Epidermal melanocyte (primary cell): Measurements from ENCODE around the gene CPHXL2.

Experiments
- DNase-seq: peaks from one replicate; pipeline ENCODE4 v3.0.0; 2011; ENCODE audit warnings: low spot score; ENCODE audit not compliant: insufficient read length

The CPHXL2 gene

GRCh38 chr16:75644240-75645012 lies 32.4 kb downstream of the CPHXL2 start:
- DNase-seq, result no peak

GRCh38 chr16:75640598-75640997 lies 36.2 kb downstream of the CPHXL2 start:
- DNase-seq, result no peak

DNA sequence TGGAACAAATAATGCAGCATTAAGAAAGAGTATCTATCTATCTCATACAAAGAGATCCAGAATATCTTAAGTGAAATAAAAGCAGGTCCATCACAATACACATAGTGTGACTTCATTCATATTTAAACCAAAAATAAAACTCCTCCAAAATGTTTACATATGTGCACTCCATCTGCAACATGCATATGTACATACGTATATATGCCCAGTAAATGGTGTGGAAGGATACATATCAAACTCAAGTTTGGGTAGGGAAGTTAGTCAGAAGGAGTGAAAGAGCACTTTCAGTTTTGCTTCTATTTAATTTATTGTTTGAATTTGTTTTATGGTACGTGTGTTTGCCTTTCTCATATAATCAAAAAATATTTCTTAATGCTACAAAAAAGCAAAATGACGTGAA lies 41.8 kb downstream of the CPHXL2 start:
- no peak for DNase-seq

GRCh38 chr16:75632857-75633256 lies 44.0 kb downstream of the CPHXL2 start:
- DNase-seq, result no peak

- DNase-seq, result no peak
Observed at GRCh38 chr16:75630052-75630451, 46.8 kb downstream of the CPHXL2 start.

DNA sequence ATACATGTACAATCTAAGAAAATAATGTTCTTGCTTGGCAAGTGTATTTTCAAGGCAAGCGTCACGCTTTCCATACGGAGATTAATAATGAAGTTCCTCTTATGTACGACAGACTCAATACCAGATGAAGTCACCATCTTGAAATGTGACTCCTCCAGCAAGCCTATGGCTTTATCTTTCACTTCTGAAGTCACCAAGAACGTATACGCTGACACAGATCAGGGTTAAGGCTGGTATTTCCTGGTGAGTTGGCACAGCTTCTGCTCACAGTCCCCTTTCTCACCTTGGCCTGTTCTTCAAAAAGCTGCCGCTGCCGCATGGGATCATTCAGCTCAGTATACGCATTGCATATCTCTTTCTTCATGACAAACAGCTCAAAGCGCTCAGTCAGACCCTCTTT lies 47.7 kb downstream of the CPHXL2 start:
- no peak for DNase-seq

DNA sequence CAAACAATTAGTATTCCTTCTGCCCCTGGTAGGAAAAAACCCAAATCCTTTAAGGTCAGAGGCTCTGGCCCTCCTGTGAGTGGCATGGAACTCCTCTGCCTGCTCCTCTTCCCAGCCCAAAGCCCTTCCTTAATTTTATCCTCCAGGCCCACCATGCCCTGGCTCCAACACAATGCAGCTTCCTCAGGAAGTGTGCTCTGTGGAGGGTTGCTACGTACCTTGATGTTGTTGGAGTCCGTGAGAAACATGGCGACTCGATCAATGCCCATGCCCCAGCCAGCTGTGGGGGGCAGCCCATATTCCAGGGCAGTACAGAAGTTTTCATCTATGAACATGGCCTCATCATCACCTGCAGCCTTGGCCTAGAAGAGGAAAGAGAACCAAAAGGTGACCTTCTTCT lies 48.5 kb downstream of the CPHXL2 start:
- DNase-seq, result no peak

GRCh38 chr16:75627851-75628250 lies 49.0 kb downstream of the CPHXL2 start:
- peak; percentile 31 for DNase-seq

DNA sequence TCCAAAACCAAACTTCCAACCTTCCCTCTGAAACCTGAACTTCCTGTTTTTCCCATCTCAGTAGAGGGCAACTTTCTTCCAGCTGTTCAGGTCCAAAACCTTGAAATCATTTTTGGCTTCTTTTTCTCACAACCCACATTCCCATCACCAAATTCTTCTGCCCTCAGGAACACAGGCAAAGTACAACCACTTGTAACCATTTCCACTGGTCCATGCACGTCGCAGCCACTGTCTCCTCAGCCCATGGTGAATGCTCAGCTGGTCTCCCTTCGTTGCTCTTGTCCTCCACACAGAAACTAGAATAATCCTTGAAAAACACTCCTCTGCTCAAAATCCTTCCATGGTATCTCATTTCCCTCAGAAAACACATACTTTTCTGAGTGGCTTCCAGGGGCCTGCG lies 50.0 kb downstream of the CPHXL2 start:
- no peak for DNase-seq

GRCh38 chr16:75624921-75625334 lies 51.9 kb downstream of the CPHXL2 start:
- DNase-seq, result no peak

DNA sequence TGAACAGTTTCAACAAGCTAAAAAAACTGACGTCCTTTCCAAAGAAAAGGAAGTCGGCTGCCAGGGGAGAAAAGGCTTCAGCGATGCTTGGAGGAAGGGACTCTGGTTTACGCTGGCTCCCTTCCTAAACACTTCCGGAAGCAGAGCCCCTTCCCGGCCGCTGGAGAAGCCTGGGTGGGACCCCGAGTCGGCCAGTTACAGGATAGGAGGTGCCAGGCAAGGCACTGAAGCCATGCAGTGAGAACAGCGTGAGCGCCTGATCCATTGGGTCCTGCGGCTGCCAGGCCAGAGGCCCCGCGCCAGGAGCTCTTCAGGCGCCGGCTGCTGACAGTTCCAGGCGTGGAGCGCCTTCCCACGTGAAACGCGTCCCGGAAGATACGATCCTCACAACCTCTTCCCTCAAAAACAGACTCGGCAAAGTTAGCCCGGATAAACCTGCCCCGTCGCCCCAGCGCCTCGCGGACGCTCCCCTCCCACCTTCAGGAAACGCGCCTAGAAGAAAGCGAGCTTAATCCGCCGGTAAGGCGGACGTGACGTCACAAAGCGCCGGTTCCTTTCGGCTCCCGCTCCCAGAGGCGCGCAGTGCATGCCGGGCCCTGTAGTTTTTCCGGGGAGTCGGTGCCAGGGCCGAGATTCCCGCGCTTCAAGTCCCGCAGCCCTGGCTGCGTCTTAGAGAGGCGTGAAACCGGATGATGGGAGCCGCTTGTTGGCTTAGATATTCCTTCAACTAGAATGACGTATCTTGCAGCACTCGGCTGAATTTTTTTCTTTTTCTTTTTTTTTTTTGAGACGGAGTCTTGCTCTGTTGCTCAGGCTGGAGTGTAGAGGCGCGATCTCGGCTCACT lies 53.8 kb downstream of the CPHXL2 start, which contains the start of gene ADAT1:
TSS of gene ADAT1 (minus strand) at position 521 of the 845 bp plus-strand sequence. CDS start 2,482 bp downstream, outside the sequence.
- peak; percentile 91 for DNase-seq

GRCh38 chr16:75621170-75621477 lies 55.7 kb downstream of the CPHXL2 start:
- no peak for DNase-seq

- no peak for DNase-seq
Observed at GRCh38 chr16:75620326-75621169, 56.3 kb downstream of the CPHXL2 start.

- no peak for DNase-seq
Observed at GRCh38 chr16:75618780-75619179, 58.0 kb downstream of the CPHXL2 start.

DNA sequence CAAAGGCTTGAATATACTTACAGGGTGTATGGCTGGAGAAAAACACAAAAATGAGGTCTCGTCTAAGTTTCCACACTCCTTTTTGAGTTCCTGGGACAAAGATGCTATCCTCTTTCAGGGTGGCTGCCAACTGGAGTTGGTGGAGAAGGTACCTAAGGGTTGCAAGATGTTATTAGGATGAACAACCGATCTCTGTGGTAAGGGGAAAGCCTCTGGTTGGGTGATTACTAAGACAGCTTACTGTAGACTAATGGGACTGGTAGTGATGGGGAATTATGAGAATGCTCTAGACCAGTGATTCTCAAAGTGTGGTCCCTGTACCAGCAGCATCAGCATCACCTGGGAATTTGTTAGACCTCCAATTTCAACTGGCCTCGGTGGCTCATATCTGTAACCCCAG lies 59.7 kb downstream of the CPHXL2 start:
- DNase-seq, result no peak

DNA sequence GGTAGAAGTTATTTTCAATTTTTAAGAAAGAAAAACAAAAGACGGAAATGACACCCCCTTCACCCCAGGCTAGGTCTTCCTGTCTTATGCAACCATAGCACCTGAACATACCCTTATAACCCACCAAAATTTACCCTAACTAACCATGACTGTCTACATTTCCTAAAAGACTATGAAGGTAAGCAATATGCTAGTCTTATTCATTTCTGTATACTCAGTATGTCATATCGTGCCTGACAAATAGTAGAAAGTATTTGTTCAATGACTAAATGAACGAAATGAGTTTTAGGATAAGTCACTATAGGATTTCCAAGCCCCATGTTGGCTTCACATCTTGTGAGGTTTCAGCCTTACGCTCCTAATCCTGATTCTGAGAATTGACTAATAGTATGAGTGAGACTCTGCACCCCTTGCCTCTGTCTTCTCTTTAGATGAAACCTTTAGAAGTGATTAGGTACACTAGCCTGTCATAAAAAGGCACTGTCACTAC lies 60.2 kb downstream of the CPHXL2 start:
- no peak for DNase-seq

DNA sequence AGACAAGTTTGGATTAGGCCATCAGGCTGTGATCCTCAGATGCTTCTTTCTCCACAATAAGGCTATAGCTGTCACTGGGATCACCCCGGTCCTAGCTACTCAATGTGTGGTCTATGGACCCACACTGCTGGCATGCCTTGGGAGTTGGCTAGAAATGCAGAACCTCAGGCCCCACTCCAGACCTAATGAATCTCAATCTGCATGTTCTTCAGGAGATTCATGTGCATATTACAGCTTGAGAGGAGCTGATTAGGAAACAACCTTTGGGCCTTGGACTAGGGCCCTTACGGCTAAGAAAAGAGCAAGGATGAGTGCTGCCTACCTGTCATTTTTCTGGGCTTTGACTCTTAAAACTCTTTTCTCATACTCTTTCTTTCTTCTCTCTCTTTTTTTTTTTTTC lies 61.2 kb downstream of the CPHXL2 start:
- no peak for DNase-seq

GRCh38 chr16:75614066-75614897 lies 62.5 kb downstream of the CPHXL2 start:
- no peak for DNase-seq
